Heart left ventricle (tissue), 16 donors: ENCODE results near the gene RAPGEF5. TPM values are rescaled to one million over a fixed set of nuclear protein-coding genes. Genes with fewer than 3 reads are reported as not detected.
A peak's percentile ranks its signal among the peaks of the same experiment; 100 is the strongest.

Experiments used
- ATAC-seq, 4 donors: fragments of 200-7000 bp; cut with Tn5 transposase; one replicate each; pipeline ENCODE4 v1.9.1; 2020 to 2022; ENCODE audit warnings: moderate library complexity in 4 of 4, mild to moderate bottlenecking in 3 of 4, moderate number of reproducible peaks in 1 of 4
- DNase-seq, 5 donors: peaks; one replicate each; pipeline ENCODE4 v3.0.0-alpha.2; 2020
- H3K27ac ChIP-seq, 12 donors: fragments of 200-600 bp; sonication (generic) in 4 of 12; one replicate each; pipeline versions ENCODE4 v1.5.0 to v1.8.0; 2016 to 2022; ENCODE audit warnings: mild to moderate bottlenecking in 2 of 12
- H3K27me3 ChIP-seq, 9 donors: fragments of 200-600 bp; sonication (generic) in 2 of 9; one replicate each; pipeline versions ENCODE4 v1.5.1 to v1.8.0; 2016 to 2022; ENCODE audit warnings: mild to moderate bottlenecking in 3 of 9
- H3K36me3 ChIP-seq, 9 donors: fragments of 200-600 bp; sonication (generic) in 2 of 9; one replicate each; pipeline versions ENCODE4 v1.5.0 to v1.8.0; 2018 to 2022; ENCODE audit warnings: mild to moderate bottlenecking in 2 of 9
- H3K4me1 ChIP-seq, 12 donors: fragments of 200-600 bp; sonication (generic) in 4 of 12; one replicate each; pipeline versions ENCODE4 v1.5.0 to v1.8.0; 2016 to 2022; ENCODE audit warnings: mild to moderate bottlenecking in 3 of 12
- H3K4me3 ChIP-seq, 12 donors: fragments of 200-600 bp; sonication (generic) in 4 of 12; one replicate each; pipeline versions ENCODE4 v1.5.0 to v1.8.0; 2017 to 2022; ENCODE audit warnings: mild to moderate bottlenecking in 9 of 12, moderate library complexity in 4 of 12
- H3K9me3 ChIP-seq, 12 donors: fragments of 200-600 bp; sonication (generic) in 4 of 12; one replicate each; pipeline versions ENCODE4 v1.5.0 to v1.8.0; 2016 to 2022; ENCODE audit warnings: mild to moderate bottlenecking in 1 of 12
- CTCF ChIP-seq, 12 donors: fragments of 200-600 bp; sonication (generic) in 4 of 12; IDR thresholded peaks; one replicate each; pipeline versions ENCODE4 v1.5.0 to v1.8.0; 2018 to 2022; ENCODE audit warnings: antibody characterized with exemption in 12 of 12, mild to moderate bottlenecking in 5 of 12
- POLR2A ChIP-seq, 2 donors: fragments of 450-650 bp; IDR thresholded peaks; one replicate each; pipeline ENCODE4 v1.6.1; 2017; ENCODE audit warnings: antibody characterized with exemption in 2 of 2, mild to moderate bottlenecking in 2 of 2, moderate library complexity in 2 of 2
- WGBS, 4 donors: extraction: QIAGEN DNeasy Blood & Tissue Kit in 2 of 4; methylation state at CpG; one replicate each; pipeline versions ENCODE4 v1.1.5 to v1.1.7; 2013 to 2018; 5-methylcytosine and 5-hydroxymethylcytosine counted together
- intact Hi-C, 10 donors: fragments of 100-400 bp; cut with DNase I; formaldehyde crosslinking; loops; one replicate each; pipeline versions ENCODE4 v1.11.1 to v1.14.2; 2022
- polyA plus RNA-seq, 2 donors: library from polyadenylated mRNA; stranded (reverse); fragments of 200-250 nt; gene quantifications; one replicate each; pipeline ENCODE4 v1.2.3, GENCODE V29; 2013
- total RNA-seq, 9 donors: library from RNA; depleted of rRNA in 2 of 9; stranded (reverse); fragments of >200 nt in 2 of 9; fragmentation: NEBNext Ultra II Directional in 3 of 9; extraction: Animal tissue kit (Norgen Biotek cat#: 25700) in 3 of 9; gene quantifications; one replicate each; pipeline versions ENCODE4 v1.1.0 to v1.2.4, GENCODE V29; 2016 to 2023
- donor health status: ischemic (EF 13 %, LVEDD 7.1; RV severe dilation, severe dysfunction).
- donor health status: healthy with polysubstance abuse.
- donor health status: DM: no; HTN: yes; CAD: no.
- donor health status: DM: no; HTN: no; CAD: no.
- donor health status: ischemic (EF 25% LVEDD 6.9; RV normal size, moderate dysfunction).
- donor health status: ischemic (EF 25% LVEDD 5.7; RV mildly dilated, moderate dysfunction).
- donor health status: healthy.
- donor health status: DM: yes; HTN: yes; CAD: no.
- donor health status: ischemic (EF 35%, LVEDD 5.7; RV mildly dilated, moderate dysfunction).
- donor health status: nonischemic (EF 11% LVEDD 7.7; RV severe dilation, severe dysfunction).
- donor health status: DM: yes; HTN: yes; CAD: no.
- donor health status: PGD.
- donor health status: ischemic (EF 29% LVEDD 5.4; RV normal size, mild dysfunction).
- donor health status: nonischemic (EF 23%, LVEDD 6.1; RV moderate dilation, normal function).

RAPGEF5 gene
- total and polyA plus RNA-seq, 11 donors, result 3.9 to 37.9 (median 15.3) TPM

DNA sequence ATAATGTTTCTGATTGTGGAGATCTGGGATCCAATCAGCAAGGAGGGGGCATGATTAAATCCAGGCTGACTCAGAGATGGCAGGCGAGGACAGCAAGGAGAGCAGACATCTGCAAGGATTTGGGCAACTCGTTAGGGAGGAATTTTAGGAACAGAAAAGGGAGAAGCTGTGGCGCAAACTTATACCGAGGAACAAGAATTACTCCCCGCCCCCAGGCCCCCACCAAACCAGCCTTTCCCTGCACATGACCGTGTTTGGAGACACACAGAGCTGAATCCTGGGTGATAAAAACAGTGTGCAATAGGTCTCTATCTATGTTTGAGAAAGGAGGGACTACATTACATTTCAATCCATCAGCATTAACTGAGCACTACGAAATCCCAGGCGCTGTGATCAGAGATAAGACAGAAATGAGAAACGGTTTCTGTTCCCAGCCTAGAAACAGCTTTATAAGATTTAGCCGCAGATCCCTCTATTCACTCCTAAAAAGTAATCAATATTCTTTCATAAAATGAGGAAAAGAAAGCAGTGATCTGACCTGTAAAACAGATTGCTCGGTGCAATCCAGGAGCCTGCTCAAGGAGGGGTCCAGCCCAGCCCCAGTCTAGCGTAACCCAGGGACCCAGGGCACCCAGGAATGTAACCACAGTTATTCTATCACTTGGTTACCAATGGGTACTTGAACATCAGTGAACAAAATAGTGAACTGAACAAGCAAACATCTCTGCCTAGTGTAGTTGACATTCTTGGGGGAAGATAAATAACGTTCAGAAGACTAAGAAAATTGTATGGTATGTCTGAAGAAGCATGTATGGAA is 37.2 kb upstream of the RAPGEF5 start:
- H3K27me3 ChIP-seq, result no peaks in the 10 kb centered on the region
- H3K9me3 ChIP-seq, result no peaks in the 10 kb centered on the region
- intact Hi-C loops, result no loop called here
- DNase-seq, result no peak
- no peaks in the 10 kb centered on the region for H3K36me3 ChIP-seq
- H3K4me1 ChIP-seq, result no peaks in the 10 kb centered on the region
- no peak for TF ChIP-seq POLR2A (IDR thresholded peaks at IDR 0.05)
- TF ChIP-seq CTCF (IDR thresholded peaks at IDR 0.05), result no peak
- 70 to 73% (median 72%) methylated on average over 13 of the region's 13 CpGs for WGBS, 4 donors
- H3K4me3 ChIP-seq, result no peak overlapping the region
- no peak overlapping the region for H3K27ac ChIP-seq
- ATAC-seq, result no peak

GRCh38 chr7:22390516-22390915 is 33.6 kb upstream of the RAPGEF5 start:
- intact Hi-C loops, result no loop called here
- peak in 1 of 4 donors; percentile 44 for ATAC-seq

DNA sequence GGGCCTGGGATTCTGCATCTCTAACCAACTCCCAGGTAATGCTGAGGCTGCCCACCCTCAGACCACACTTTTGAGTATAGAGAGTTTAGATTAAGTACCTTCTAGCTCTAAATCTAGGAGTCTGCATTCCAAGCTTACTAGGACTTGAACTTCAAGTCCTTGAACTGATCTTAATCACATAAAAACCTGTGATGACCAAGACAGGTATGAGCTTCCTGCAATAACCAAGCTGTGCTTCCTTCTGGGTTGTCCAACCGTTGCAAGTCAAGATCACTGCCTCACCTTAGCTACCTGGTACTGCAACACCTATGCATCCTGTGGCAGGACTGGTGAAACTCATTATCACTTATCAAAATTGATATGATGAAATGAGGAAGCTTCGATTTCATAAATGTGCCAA is 32.9 kb upstream of the RAPGEF5 start:
- 92 to 98% (median 94%) methylated on average over 2 of the region's 2 CpGs for WGBS, 4 donors
- H3K4me3 ChIP-seq, result no peak overlapping the region
- no peaks in the 10 kb centered on the region for H3K9me3 ChIP-seq
- no peak overlapping the region for H3K27ac ChIP-seq
- no peaks in the 10 kb centered on the region for H3K4me1 ChIP-seq
- no peak for ATAC-seq
- no peaks in the 10 kb centered on the region for H3K27me3 ChIP-seq
- intact Hi-C loops, result no loop called here
- no peaks in the 10 kb centered on the region for H3K36me3 ChIP-seq
- no peak for DNase-seq
- TF ChIP-seq CTCF (IDR thresholded peaks at IDR 0.05) (no peak), POLR2A (IDR thresholded peaks at IDR 0.05) (no peak)

More at GRCh38 chr7:22390516-22390915, 33.6 kb upstream of the RAPGEF5 start:
- Histone ChIP-seq H3K27ac (no peak overlapping the region), H3K36me3 (no peaks in the 10 kb centered on the region), H3K4me3 (no peak overlapping the region), H3K27me3 (no peaks in the 10 kb centered on the region), H3K9me3 (no peaks in the 10 kb centered on the region), H3K4me1 (no peaks in the 10 kb centered on the region)
- no peak for TF ChIP-seq CTCF (IDR thresholded peaks at IDR 0.05)
- TF ChIP-seq POLR2A (IDR thresholded peaks at IDR 0.05), result no peak
- WGBS, 4 donors, result 27 to 49% (median 41%) methylated on average over 1 of the region's 1 CpG
- no peak for DNase-seq

DNA sequence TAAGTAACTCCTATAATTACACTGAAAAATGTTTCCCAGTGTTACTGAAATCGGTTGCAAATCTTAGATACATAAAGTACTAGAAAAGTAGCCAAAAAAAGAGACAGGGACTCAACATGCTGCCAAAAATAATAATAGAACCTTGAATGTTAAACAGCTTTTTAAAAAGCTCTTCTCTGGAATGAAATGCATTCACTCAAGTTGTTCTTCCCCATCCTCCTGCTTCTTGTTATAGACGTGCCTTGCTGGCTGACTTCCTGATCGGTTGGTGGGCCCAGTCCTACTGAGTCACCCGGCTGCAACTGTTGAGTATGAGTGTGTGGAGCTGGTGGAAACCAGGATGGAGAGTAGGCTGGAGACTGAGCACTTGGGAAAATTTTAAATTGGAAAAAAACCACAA is 30.6 kb upstream of the RAPGEF5 start:
- peak in 2 of 5 donors; percentile 28 to 30 for DNase-seq
- no peak overlapping the region for H3K4me3 ChIP-seq
- H3K27ac ChIP-seq, result peak overlapping the region in 1 of 12 donors; percentile 20
- intact Hi-C loops, result no loop called here
- H3K4me1 ChIP-seq, result no peaks in the 10 kb centered on the region
- no peaks in the 10 kb centered on the region for H3K36me3 ChIP-seq
- H3K27me3 ChIP-seq, result no peaks in the 10 kb centered on the region
- 55 to 67% (median 57%) methylated on average over 4 of the region's 4 CpGs for WGBS, 4 donors
- peak in 2 of 4 donors; percentile 20 to 55 for ATAC-seq
- H3K9me3 ChIP-seq, result no peaks in the 10 kb centered on the region
- TF ChIP-seq CTCF (IDR thresholded peaks at IDR 0.05) (no peak), POLR2A (IDR thresholded peaks at IDR 0.05) (no peak)
